HG03045 (cell line): ENCODE data around the gene POMGNT2.
"Not testable (repeated sequence)": the region's sequence is repeated elsewhere in the genome, so short reads cannot be mapped to it uniquely, and the experiment has no call there.

Source experiments
- ATAC-seq: cut with Tn5 transposase; IDR thresholded peaks from one replicate; pipeline ENCODE4 v1.9.1; 2021; ENCODE audit warnings: mild to moderate bottlenecking, moderate library complexity; ENCODE audit not compliant: unreplicated experiment

POMGNT2 gene

GRCh38 chr3:43077261-43077660 is 28.6 kb downstream of the POMGNT2 start:
- ATAC-seq, result no peak

DNA sequence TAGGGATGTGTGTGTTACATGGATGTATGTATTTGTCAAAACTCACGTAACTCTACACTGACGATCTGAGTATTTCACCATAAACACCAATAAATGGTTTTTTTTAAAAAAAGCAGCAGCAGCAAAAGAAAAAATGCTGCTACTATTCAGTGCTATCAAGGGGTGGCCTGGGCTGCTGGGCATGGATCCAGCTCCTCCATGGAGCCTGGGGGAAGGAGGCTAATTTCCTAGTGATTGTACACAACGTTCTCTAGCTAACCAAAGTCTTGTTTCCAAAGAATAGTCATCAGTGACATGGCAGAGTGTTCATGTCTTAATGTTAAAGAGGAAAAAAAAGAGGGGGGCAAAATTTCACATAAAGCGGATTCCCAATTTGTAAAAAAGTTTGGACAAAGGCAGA is 29.0 kb downstream of the POMGNT2 start:
- ATAC-seq, result no peak

DNA sequence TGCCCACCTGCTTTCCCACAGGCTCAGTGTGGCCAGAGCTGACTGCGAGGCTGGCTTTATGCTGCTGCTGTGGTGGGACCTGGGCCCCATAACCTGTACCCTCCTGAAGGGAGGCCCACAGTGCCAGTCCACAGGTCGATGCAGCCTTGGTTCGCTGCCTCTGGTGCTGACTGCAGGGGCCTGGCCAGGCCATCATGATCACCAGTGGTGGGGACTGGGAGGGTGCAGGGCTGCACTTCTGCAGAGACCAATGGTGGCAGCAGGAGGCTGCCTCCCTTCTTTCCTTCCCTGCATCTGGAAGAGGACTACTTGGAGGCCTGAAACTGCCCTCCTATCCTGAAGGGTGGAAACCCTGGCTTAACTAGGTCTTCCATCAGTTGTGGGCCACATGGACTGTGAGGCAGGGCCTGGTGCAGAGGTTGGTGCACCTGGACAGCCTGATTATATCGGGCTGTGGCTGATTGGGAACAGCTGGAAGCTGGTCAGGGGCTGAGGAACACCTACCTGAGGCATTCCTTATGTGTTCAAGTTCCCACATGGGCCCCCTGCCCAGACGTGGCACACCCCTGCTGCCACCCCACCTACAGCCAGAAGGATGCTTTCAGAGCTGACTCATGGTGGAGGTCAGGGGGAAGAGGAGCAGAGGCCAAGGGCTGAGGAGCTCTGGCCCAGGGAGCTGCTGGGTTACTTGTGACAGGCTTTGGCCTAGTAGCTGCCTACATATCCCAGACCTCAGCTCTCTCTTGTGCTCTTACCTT is 29.8 kb downstream of the POMGNT2 start:
- no peak for ATAC-seq

DNA sequence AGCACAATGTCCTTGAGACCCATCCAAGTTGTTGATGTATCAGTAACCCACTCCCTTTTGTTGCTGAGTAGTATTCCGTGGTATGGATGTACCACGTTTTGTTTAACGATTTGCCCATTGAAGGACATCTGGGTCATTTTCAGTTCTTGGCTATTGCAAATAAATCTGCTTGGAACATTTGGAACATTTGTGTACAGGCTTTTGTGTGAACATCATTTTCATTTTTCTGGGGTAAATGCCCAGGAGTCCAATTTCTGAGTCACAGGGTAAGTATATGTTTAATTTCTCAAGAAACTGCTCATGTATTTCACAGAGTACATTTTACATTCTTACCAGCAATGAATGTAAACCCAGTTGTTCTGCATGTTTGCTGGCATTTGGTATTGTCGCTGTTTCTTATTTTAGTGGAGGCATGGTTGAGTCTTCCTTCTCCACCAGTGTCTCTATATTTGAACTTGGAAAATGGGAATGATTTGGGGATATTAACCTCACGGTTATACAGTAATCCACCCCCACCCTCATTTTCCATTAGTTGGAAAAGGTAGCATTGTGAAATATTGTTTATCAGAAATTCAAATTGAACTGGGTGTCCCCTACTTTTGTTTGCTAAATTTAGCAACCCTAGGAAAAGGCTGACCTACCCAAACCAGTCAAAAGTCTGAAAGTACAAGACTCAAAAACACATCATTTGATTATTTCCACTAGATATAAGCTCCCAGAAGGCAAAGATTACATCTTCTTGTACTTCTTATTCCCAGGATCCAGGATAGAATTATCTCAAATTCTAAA is 30.8 kb downstream of the POMGNT2 start:
- no peak for ATAC-seq

DNA sequence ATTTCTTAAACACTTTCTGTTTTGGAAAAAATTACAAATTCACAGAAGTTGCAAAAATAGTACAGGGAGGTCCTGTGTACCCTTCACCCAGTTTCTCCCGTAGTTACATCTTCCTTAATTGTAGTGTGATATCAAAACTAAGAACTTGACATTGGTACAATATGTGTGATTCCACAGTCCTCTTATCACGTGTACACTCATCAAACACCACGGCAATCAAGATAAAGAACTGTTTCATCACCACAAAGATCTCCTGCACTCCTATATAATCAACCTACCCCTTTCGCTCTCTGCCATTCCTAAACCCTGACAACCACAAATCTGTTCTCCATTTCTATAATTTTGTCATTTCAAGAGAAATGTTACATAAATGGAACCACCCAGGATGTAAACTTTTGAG is 31.4 kb downstream of the POMGNT2 start:
- ATAC-seq, result no peak

DNA sequence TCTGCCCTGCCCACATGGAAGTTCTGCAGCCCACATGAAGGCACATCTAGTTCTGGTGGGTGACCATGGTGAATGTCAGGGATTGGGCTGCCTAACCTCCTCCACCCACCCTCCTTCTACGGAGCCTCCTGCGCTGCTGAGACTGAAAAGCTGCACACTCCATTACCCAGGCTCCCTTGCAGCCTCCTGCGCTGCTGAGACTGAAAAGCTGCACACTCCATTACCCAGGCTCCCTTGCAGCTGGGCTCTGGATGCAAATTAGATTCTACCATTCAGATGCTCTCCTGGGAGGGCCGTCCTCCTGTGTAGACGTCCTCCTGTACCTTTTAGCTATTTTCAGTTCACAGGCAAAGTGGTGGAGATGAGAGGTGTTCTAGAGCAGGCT is 32.1 kb downstream of the POMGNT2 start:
- no peak for ATAC-seq

GRCh38 chr3:43073116-43073835 is 32.6 kb downstream of the POMGNT2 start:
- no peak for ATAC-seq

- no peak for ATAC-seq
Measured at GRCh38 chr3:43072361-43072760, 33.5 kb downstream of the POMGNT2 start.

DNA sequence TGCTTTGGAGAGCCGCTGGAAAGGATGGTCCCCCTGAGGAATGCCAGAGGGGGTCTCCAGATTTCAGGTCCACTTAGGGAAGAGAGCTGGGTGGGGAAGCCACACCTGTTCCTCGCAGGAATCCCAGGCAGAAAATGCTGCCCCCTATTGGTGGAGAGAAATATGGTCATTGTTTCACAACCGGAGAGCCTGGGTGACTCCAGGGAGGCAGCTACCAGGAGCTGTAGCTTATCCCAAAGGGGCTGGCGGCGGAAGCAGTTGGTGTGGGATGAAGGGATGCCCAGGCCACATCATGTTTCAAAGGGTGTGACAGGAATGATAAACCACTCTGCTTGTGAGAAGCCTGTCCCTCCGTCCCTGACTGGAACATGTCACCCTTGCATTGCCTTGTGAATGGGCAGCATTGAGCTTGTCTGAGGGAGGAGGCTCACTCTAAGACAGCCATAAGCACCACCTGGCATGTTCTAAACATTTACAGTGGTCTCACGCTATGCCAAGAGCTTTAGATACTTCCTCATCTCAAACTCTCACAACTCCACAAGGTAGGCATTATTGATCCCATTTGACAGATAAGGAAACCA is 34.5 kb downstream of the POMGNT2 start:
- ATAC-seq, result no peak

GRCh38 chr3:43070670-43071069 is 35.2 kb downstream of the POMGNT2 start:
- not testable (repeated sequence) for ATAC-seq

DNA sequence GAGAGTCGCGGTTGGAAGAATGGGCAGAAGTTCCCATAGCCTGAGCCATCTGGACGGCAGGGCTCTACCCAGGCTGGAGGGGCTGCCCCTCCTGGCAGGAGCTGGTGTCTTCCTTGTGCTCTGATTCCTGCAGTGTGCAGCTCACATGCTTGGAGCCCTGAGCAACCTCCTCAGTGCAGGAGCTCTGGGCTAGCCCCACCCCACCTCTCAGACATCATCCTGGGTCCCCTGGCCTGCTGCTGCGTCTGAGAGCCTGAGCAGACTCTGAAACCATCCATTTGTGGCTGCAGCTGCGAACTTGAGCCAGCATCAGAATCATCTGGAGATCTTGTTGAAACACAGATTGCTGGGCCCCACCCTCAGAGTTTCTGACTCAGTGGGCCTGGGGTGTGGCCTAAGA is 42.8 kb downstream of the POMGNT2 start:
- no peak for ATAC-seq

GRCh38 chr3:43062564-43063040 is 43.3 kb downstream of the POMGNT2 start:
- ATAC-seq, result no peak

- no peak for ATAC-seq
Measured at GRCh38 chr3:43062040-43062563, 43.8 kb downstream of the POMGNT2 start.

- ATAC-seq, result no peak
Measured at GRCh38 chr3:43061101-43061895, 44.6 kb downstream of the POMGNT2 start.

GRCh38 chr3:43059456-43059855 is 46.4 kb downstream of the POMGNT2 start:
- no peak for ATAC-seq

GRCh38 chr3:43055806-43056770 is 49.8 kb downstream of the POMGNT2 start:
- ATAC-seq, result no peak

GRCh38 chr3:43055393-43055792 is 50.5 kb downstream of the POMGNT2 start:
- no peak for ATAC-seq

DNA sequence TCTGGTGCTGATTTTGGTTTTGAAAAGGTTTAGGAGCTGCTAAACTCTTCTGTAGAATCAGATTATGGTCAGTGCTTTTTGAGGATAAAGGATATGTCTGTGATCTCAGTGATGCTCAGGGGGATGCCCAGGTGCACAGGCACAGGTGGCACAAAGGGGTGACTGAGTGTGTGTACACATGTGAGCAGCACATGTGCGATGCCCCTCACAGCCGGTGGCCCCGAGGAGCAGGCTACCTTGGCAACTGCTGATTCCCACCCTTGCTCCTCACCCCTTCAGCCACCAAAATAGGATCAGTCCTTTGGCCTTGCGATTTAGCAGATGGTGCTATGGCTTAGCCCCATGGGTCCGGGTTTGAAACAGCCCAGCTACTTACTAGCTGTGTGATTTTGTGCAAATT is 51.1 kb downstream of the POMGNT2 start:
- ATAC-seq, result no peak

DNA sequence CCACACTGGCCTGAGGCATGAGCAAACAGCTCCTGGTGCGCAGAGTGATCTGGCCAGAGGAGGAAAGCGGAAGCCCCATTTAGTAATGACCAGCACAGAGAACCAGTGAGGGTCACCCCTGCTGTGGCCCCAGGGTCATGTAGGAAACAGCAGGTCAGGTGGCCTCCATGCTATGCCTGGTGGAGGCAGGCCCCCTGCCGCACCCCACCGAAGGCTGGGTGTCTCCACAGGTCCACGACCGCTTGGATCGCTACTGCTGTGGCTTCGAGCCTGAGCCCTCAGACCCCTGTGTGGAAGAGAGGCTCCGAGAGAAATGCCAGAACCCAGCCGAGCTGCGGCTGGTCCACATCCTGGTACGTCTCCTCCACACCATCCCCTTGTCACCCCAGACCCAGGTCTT is 52.6 kb downstream of the POMGNT2 start:
- ATAC-seq, result no peak
